ENCODE data around the gene ARRDC4. TPM values are rescaled to one million over a fixed set of nuclear protein-coding genes. Genes with fewer than 3 reads are reported as not detected.

The ARRDC4 gene
- total RNA-seq, 4 donors from 2014 or later: 27.1 to 68.2 (median 61.0) TPM

GRCh38 chr15:97941572-97941971 lies 18.9 kb upstream of the ARRDC4 start:
- WGBS, 2 donors: 89 to 94% methylated on average over 1 of the region's 1 CpG
- Histone ChIP-seq H3K36me3 (no peaks in the 10 kb centered on the region), H3K4me3 (no peak overlapping the region), H3K27ac (no peak overlapping the region), H3K4me1 (no peaks in the 10 kb centered on the region), H3K27me3 (no peaks in the 10 kb centered on the region), H3K9me3 (no peaks in the 10 kb centered on the region)
- DNase-seq (ENCODE audit: low spot score in 2 of 2): no peak
- no peak for TF ChIP-seq POLR2A (IDR thresholded peaks at IDR 0.05)
- TF ChIP-seq CTCF (IDR thresholded peaks at IDR 0.05): no peak
- no peak for TF ChIP-seq EP300 (IDR thresholded peaks at IDR 0.05)

GRCh38 chr15:97944724-97945123 lies 15.8 kb upstream of the ARRDC4 start:
- TF ChIP-seq POLR2A (IDR thresholded peaks at IDR 0.05): no peak
- TF ChIP-seq EP300 (IDR thresholded peaks at IDR 0.05): no peak
- no peak for TF ChIP-seq CTCF (IDR thresholded peaks at IDR 0.05)
- H3K36me3 ChIP-seq: no peaks in the 10 kb centered on the region
- H3K4me1 ChIP-seq: no peaks in the 10 kb centered on the region
- no peak overlapping the region for H3K4me3 ChIP-seq
- no peaks in the 10 kb centered on the region for H3K27me3 ChIP-seq
- DNase-seq (ENCODE audit: low spot score in 2 of 2): no peak
- H3K9me3 ChIP-seq: no peaks in the 10 kb centered on the region
- H3K27ac ChIP-seq: no peak overlapping the region
- 60% methylated on average over 10 of the region's 10 CpGs for WGBS, 2 donors

GRCh38 chr15:97947465-97948260 lies 12.8 kb upstream of the ARRDC4 start:
- H3K4me1 ChIP-seq: no peaks in the 10 kb centered on the region
- no peaks in the 10 kb centered on the region for H3K9me3 ChIP-seq
- no peak overlapping the region for H3K4me3 ChIP-seq
- H3K27me3 ChIP-seq: no peaks in the 10 kb centered on the region
- 86 to 89% methylated on average over 14 of the region's 14 CpGs for WGBS, 2 donors
- TF ChIP-seq CTCF (IDR thresholded peaks at IDR 0.05): no peak
- no peak overlapping the region for H3K27ac ChIP-seq
- H3K36me3 ChIP-seq: no peaks in the 10 kb centered on the region
- no peak for DNase-seq (ENCODE audit: low spot score in 2 of 2)

GRCh38 chr15:97953254-97953653 lies 7.2 kb upstream of the ARRDC4 start:
- Histone ChIP-seq H3K4me3 (no peak overlapping the region), H3K9me3 (no peaks in the 10 kb centered on the region), H3K4me1 (no peaks in the 10 kb centered on the region), H3K27me3 (no peaks in the 10 kb centered on the region), H3K27ac (no peak overlapping the region), H3K36me3 (no peaks in the 10 kb centered on the region)
- TF ChIP-seq CTCF (IDR thresholded peaks at IDR 0.05) (no peak), EP300 (IDR thresholded peaks at IDR 0.05) (no peak), POLR2A (IDR thresholded peaks at IDR 0.05) (no peak)
- 76 to 80% methylated on average over 6 of the region's 6 CpGs for WGBS, 2 donors
- DNase-seq (ENCODE audit: low spot score in 2 of 2): no peak

GRCh38 chr15:97953748-97954147 lies 6.8 kb upstream of the ARRDC4 start:
- DNase-seq (ENCODE audit: low spot score in 2 of 2): no peak
- no peak overlapping the region for H3K27ac ChIP-seq
- H3K36me3 ChIP-seq: no peaks in the 10 kb centered on the region
- no peaks in the 10 kb centered on the region for H3K27me3 ChIP-seq
- no peaks in the 10 kb centered on the region for H3K4me1 ChIP-seq
- H3K9me3 ChIP-seq: no peaks in the 10 kb centered on the region
- no peak for TF ChIP-seq POLR2A (IDR thresholded peaks at IDR 0.05)
- no peak for TF ChIP-seq EP300 (IDR thresholded peaks at IDR 0.05)
- no peak for TF ChIP-seq CTCF (IDR thresholded peaks at IDR 0.05)
- H3K4me3 ChIP-seq: no peak overlapping the region
- 90 to 91% methylated on average over 8 of the region's 8 CpGs for WGBS, 2 donors

Measured in tibial nerve (tissue), 4 donors.